Parathyroid adenoma (tissue), 2 donors: ENCODE measurements around the gene IPO5.

ENCODE experiments used
- H2AFZ ChIP-seq: fragments of 300-600 bp; sonication (generic); one replicate; pipeline ENCODE4 v1.7.0; 2017; ENCODE audit warnings: antibody characterized with exemption, mild to moderate bottlenecking
- H3K27ac ChIP-seq: fragments of 300-600 bp; sonication (generic); one replicate; pipeline ENCODE4 v1.7.0; 2017
- H3K27me3 ChIP-seq: fragments of 300-600 bp; sonication (generic); one replicate; pipeline ENCODE4 v1.7.0; 2017; ENCODE audit warnings: low read length; ENCODE audit not compliant: control insufficient read depth, insufficient read depth
- H3K36me3 ChIP-seq: fragments of 300-600 bp; sonication (generic); one replicate; pipeline ENCODE4 v1.7.0; 2017; ENCODE audit warnings: low read length; ENCODE audit not compliant: control insufficient read depth, insufficient read depth
- H3K4me1 ChIP-seq: fragments of 300-600 bp; sonication (generic); one replicate; pipeline ENCODE4 v1.7.0; 2017; ENCODE audit warnings: control low read depth
- H3K4me2 ChIP-seq: fragments of 300-600 bp; sonication (generic); one replicate; pipeline ENCODE4 v1.7.0; 2017; ENCODE audit warnings: low read length
- H3K4me3 ChIP-seq: fragments of 300-600 bp; sonication (generic); one replicate; pipeline ENCODE4 v1.7.0; 2017; ENCODE audit warnings: low read depth, low read length
- H3K79me2 ChIP-seq: fragments of 300-600 bp; sonication (generic); one replicate; pipeline ENCODE4 v1.7.0; 2017; ENCODE audit warnings: control low read depth
- H3K9ac ChIP-seq: fragments of 300-600 bp; sonication (generic); one replicate; pipeline ENCODE4 v1.7.0; 2017; ENCODE audit warnings: mild to moderate bottlenecking
- H3K9me3 ChIP-seq: fragments of 300-600 bp; sonication (generic); one replicate; pipeline ENCODE4 v1.7.0; 2017; ENCODE audit warnings: low read length; ENCODE audit not compliant: control insufficient read depth
- TF ChIP-seq, protein P1 (sequence below): fragments of 300-600 bp; sonication (generic); IDR thresholded peaks from one replicate; pipeline ENCODE4 v1.7.0; 2017; ENCODE audit warnings: antibody characterized with exemption, mild to moderate bottlenecking
- donor health status: primary hyperparathyroidism.

The IPO5 gene

DNA sequence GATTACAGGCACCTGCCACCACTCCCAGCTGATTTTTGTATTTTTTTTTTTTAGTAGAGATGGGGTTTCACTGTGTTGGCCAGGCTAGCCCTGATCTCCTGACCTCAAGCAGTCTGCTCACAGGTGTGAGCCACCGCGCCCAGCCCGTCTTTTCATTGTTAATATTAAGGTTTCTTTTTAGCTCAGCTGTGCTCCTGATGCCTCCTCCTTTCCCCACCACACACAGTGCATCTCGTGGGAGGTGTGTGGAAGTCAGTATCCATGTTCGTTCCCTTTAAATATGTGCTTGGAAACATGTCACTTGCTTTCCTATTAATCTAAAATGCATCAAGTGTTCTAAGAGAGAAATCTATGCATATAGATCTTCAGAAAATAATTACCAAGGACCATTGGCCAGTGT lies 53.5 kb downstream of the IPO5 start:
- Histone ChIP-seq H2AFZ (no peak overlapping the region), H3K36me3 (no peaks in the 10 kb centered on the region), H3K27me3 (no peaks in the 10 kb centered on the region), H3K9ac (no peak overlapping the region), H3K9me3 (no peaks in the 10 kb centered on the region), H3K4me3 (no peak overlapping the region), H3K27ac (no peak overlapping the region), H3K4me2 (no peak overlapping the region), H3K79me2 (no peaks in the 10 kb centered on the region), H3K4me1 (no peaks in the 10 kb centered on the region)
- TF ChIP-seq, protein P1, sequence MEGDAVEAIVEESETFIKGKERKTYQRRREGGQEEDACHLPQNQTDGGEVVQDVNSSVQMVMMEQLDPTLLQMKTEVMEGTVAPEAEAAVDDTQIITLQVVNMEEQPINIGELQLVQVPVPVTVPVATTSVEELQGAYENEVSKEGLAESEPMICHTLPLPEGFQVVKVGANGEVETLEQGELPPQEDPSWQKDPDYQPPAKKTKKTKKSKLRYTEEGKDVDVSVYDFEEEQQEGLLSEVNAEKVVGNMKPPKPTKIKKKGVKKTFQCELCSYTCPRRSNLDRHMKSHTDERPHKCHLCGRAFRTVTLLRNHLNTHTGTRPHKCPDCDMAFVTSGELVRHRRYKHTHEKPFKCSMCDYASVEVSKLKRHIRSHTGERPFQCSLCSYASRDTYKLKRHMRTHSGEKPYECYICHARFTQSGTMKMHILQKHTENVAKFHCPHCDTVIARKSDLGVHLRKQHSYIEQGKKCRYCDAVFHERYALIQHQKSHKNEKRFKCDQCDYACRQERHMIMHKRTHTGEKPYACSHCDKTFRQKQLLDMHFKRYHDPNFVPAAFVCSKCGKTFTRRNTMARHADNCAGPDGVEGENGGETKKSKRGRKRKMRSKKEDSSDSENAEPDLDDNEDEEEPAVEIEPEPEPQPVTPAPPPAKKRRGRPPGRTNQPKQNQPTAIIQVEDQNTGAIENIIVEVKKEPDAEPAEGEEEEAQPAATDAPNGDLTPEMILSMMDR, result no peak

DNA sequence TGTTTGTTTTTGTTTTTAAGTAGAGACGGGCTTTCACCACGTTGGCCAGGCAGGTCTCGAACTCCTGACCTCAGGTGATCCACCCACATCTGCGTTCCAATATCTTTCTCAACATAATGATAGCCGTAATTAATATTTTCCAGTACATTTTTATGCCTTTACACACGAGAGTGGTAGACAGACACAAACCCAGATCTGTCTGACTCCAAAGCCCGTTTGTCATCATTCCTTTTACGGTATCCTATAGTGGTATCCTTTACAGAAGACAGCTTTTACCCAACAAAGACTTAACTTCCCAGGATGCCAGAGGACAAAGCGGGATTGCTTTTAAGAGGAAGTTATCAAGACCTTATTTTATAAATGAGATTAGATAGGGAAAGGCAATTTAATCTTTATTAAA lies 59.8 kb downstream of the IPO5 start:
- Histone ChIP-seq H2AFZ (no peak overlapping the region), H3K27me3 (no peaks in the 10 kb centered on the region), H3K9me3 (no peaks in the 10 kb centered on the region), H3K4me2 (no peak overlapping the region), H3K4me3 (no peak overlapping the region), H3K27ac (no peak overlapping the region), H3K9ac (no peak overlapping the region), H3K36me3 (no peaks in the 10 kb centered on the region), H3K4me1 (no peaks in the 10 kb centered on the region), H3K79me2 (no peaks in the 10 kb centered on the region)
- TF ChIP-seq, protein P1, result no peak

DNA sequence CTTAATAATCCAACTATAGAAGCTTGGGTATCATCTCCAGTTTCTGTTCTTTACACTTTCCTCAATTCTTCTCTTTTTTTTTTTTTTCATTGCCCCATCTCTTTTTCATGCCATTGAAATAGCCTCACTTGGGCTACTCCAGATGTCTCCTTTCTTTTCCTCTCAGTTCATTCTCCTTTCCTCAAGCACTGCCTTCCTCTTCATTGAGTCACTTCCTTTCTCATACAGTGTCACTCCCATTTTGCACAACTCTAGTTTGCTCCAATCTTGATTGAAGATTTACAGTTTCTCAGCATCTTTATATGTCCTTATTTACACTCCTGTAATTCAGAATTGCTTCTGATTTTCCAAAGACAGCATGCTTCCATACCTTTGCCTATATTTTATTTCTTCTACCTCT lies 61.3 kb downstream of the IPO5 start:
- H3K36me3 ChIP-seq, result no peaks in the 10 kb centered on the region
- TF ChIP-seq, protein P1, result no peak
- no peaks in the 10 kb centered on the region for H3K79me2 ChIP-seq
- H3K4me3 ChIP-seq, result no peak overlapping the region
- no peaks in the 10 kb centered on the region for H3K9me3 ChIP-seq
- no peaks in the 10 kb centered on the region for H3K4me1 ChIP-seq
- H3K27me3 ChIP-seq, result no peaks in the 10 kb centered on the region
- no peak overlapping the region for H3K4me2 ChIP-seq
- no peak overlapping the region for H2AFZ ChIP-seq
- no peak overlapping the region for H3K27ac ChIP-seq
- no peak overlapping the region for H3K9ac ChIP-seq

DNA sequence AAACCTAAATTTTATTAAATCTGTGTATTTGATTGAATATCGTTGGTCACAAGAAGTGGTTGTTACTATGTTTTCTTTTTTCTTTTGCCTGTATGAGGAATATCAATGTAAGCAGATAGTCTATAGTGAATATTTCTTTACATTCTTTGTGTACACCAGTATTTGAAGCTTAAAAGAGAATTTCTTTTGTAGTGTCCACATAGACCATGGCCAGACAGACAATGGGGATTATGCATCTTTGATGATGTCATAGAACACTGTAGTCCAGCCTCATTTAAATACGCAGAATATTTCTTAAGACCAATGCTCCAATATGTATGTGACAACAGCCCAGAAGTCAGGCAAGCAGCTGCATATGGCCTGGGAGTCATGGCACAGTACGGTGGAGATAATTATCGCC lies 64.8 kb downstream of the IPO5 start:
- TF ChIP-seq, protein P1, result no peak
- H3K4me3 ChIP-seq, result no peak overlapping the region
- H2AFZ ChIP-seq, result no peak overlapping the region
- H3K27me3 ChIP-seq, result no peaks in the 10 kb centered on the region
- H3K27ac ChIP-seq, result no peak overlapping the region
- H3K9me3 ChIP-seq, result no peaks in the 10 kb centered on the region
- H3K36me3 ChIP-seq, result no peaks in the 10 kb centered on the region
- no peak overlapping the region for H3K9ac ChIP-seq
- no peak overlapping the region for H3K4me2 ChIP-seq
- H3K79me2 ChIP-seq, result no peaks in the 10 kb centered on the region
- no peaks in the 10 kb centered on the region for H3K4me1 ChIP-seq

DNA sequence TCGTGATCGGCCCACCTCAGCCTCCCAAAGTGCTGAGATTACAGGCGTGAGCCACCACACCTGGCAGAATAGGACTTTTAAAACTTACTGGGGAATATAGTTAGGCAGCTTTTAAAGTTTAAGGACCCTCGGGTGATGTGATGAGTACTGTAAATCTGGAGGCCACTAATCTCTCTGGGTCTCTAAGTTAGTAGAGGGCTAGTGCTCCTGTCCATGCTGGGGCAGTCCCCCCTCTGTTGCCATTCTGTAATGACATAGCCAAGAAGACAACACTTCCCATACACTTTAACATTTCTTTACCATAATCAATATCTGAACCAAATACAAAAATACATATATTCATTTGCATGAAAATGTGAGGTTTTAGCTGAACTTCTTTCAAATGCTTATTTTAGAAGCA lies 65.7 kb downstream of the IPO5 start:
- no peak overlapping the region for H3K4me2 ChIP-seq
- H3K27ac ChIP-seq, result no peak overlapping the region
- no peaks in the 10 kb centered on the region for H3K9me3 ChIP-seq
- H3K4me3 ChIP-seq, result no peak overlapping the region
- no peaks in the 10 kb centered on the region for H3K4me1 ChIP-seq
- no peaks in the 10 kb centered on the region for H3K79me2 ChIP-seq
- H2AFZ ChIP-seq, result no peak overlapping the region
- H3K9ac ChIP-seq, result no peak overlapping the region
- H3K27me3 ChIP-seq, result no peaks in the 10 kb centered on the region
- no peaks in the 10 kb centered on the region for H3K36me3 ChIP-seq
- TF ChIP-seq, protein P1, result no peak
